Astrocyte (in vitro differentiated cells and primary cell): ENCODE measurements around the gene CTBS. TPM values are rescaled to one million over a fixed set of nuclear protein-coding genes. Genes with fewer than 3 reads are reported as not detected.

Experiments used
- DNase-seq: peaks from one replicate; pipeline ENCODE4 v3.0.0-alpha.2; 2010; ENCODE audit warnings: low read depth
- FAIRE-seq: peaks from 2 replicates; lab custom pipeline; 2011; peaks lifted over from hg19 to GRCh38; lab: Jason Lieb, UNC
- H2AFZ ChIP-seq: 2 replicates; pipeline ENCODE4 v1.6.0; 2012; ENCODE audit warnings: low read depth, low read length, inconsistent platforms
- H3K27ac ChIP-seq: 2 replicates; pipeline ENCODE4 v1.5.1; 2011; ENCODE audit warnings: low read depth, low read length, inconsistent platforms
- H3K27me3 ChIP-seq: 2 replicates; pipeline ENCODE4 v1.6.0; 2011; ENCODE audit warnings: low read length, inconsistent platforms; ENCODE audit not compliant: insufficient read depth
- H3K36me3 ChIP-seq: 2 replicates; pipeline ENCODE4 v1.5.1; 2011; ENCODE audit warnings: low read length, inconsistent platforms; ENCODE audit not compliant: insufficient read depth
- H3K4me1 ChIP-seq: 2 replicates; pipeline ENCODE4 v1.5.1; 2011; ENCODE audit warnings: low read length, inconsistent platforms; ENCODE audit not compliant: insufficient read depth
- H3K4me2 ChIP-seq: 2 replicates; pipeline ENCODE4 v1.6.0; 2012; ENCODE audit warnings: low read length, inconsistent platforms
- H3K4me3 ChIP-seq: 2 replicates; pipeline ENCODE4 v1.5.1; 2011; ENCODE audit warnings: low read depth, mild to moderate bottlenecking, low read length, inconsistent platforms; ENCODE audit not compliant: insufficient read depth
- H3K79me2 ChIP-seq: 2 replicates; pipeline ENCODE4 v1.6.0; 2012; ENCODE audit warnings: mild to moderate bottlenecking, low read length, inconsistent platforms; ENCODE audit not compliant: insufficient read depth
- H3K9ac ChIP-seq: 2 replicates; pipeline ENCODE4 v1.6.0; 2012; ENCODE audit warnings: mild to moderate bottlenecking, low read length, inconsistent platforms
- H3K9me3 ChIP-seq: 2 replicates; pipeline ENCODE4 v1.5.1; 2012; ENCODE audit warnings: low read depth, mild to moderate bottlenecking, low read length, inconsistent platforms; ENCODE audit not compliant: insufficient read depth
- H4K20me1 ChIP-seq: 2 replicates; pipeline ENCODE4 v1.6.0; 2012; ENCODE audit warnings: low read length, inconsistent platforms; ENCODE audit not compliant: insufficient read depth
- H3K27ac Mint-ChIP-seq: one replicate; pipeline ENCODE4 v1.8.0; 2021; ENCODE audit warnings: mild to moderate bottlenecking, mixed read lengths; ENCODE audit not compliant: unreplicated experiment
- H3K27me3 Mint-ChIP-seq: one replicate; pipeline ENCODE4 v1.8.0; 2021; ENCODE audit warnings: low read depth, mixed read lengths; ENCODE audit not compliant: unreplicated experiment
- H3K36me3 Mint-ChIP-seq: one replicate; pipeline ENCODE4 v1.8.0; 2021; ENCODE audit warnings: low read depth, mixed read lengths; ENCODE audit not compliant: unreplicated experiment
- H3K4me1 Mint-ChIP-seq: one replicate; pipeline ENCODE4 v1.8.0; 2021; ENCODE audit warnings: low read depth, mixed read lengths; ENCODE audit not compliant: unreplicated experiment
- H3K4me3 Mint-ChIP-seq: one replicate; pipeline ENCODE4 v1.8.0; 2021; ENCODE audit warnings: mild to moderate bottlenecking, moderate library complexity, mixed read lengths; ENCODE audit not compliant: unreplicated experiment
- H3K9me3 Mint-ChIP-seq: one replicate; pipeline ENCODE4 v1.8.0; 2021; ENCODE audit warnings: mild to moderate bottlenecking, mixed read lengths; ENCODE audit not compliant: unreplicated experiment
- CTCF ChIP-seq: IDR thresholded peaks from 2 replicates; pipeline ENCODE4 v1.5.1; 2011; ENCODE audit warnings: low read depth, mild to moderate bottlenecking, inconsistent platforms, low read length, moderate library complexity; ENCODE audit not compliant: insufficient read depth
- EZH2 ChIP-seq: IDR thresholded peaks from 2 replicates; pipeline ENCODE4 v1.6.1; 2012; ENCODE audit warnings: mild to moderate bottlenecking, low read length, inconsistent platforms; ENCODE audit not compliant: insufficient read depth
- total RNA-seq: library from RNA; stranded (reverse); gene quantifications from 2 replicates; pipeline ENCODE4 v1.2.1, GENCODE V29; 2021

CTBS gene
- total RNA-seq, 1 donor from 2014 or later: 16.9 TPM

GRCh38 chr1:84569216-84569615 is 5.0 kb downstream of the CTBS start:
- TF ChIP-seq CTCF (no peak), EZH2 (no peak)
- Histone ChIP-seq H3K27me3 (no peaks in the 10 kb centered on the region), H3K4me2 (no peak overlapping the region), H3K27ac (no peak overlapping the region), H3K4me1 (peaks cover 21% of the 10 kb centered on the region), H4K20me1 (no peaks in the 10 kb centered on the region), H3K79me2 (peaks cover 7% of the 10 kb centered on the region), H3K9me3 (no peaks in the 10 kb centered on the region), H3K36me3 (peaks cover 5% of the 10 kb centered on the region), H3K4me3 (no peak overlapping the region), H2AFZ (no peak overlapping the region), H3K9ac (no peak overlapping the region)
- peaks cover 18% of the 10 kb centered on the region for H3K4me1 Mint-ChIP-seq
- H3K4me3 Mint-ChIP-seq: no peak overlapping the region
- DNase-seq: no peak
- H3K27me3 Mint-ChIP-seq: no peaks in the 10 kb centered on the region
- peaks cover 3% of the 10 kb centered on the region for H3K36me3 Mint-ChIP-seq
- no peaks in the 10 kb centered on the region for H3K9me3 Mint-ChIP-seq
- no peak for FAIRE-seq
- no peak overlapping the region for H3K27ac Mint-ChIP-seq

GRCh38 chr1:84550826-84551225 is 23.4 kb downstream of the CTBS start:
- Mint-ChIP-seq H3K9me3 (no peaks in the 10 kb centered on the region), H3K4me3 (no peak overlapping the region)
- TF ChIP-seq CTCF: no peak
- TF ChIP-seq EZH2: no peak

GRCh38 chr1:84541679-84542078 is 32.6 kb downstream of the CTBS start:
- FAIRE-seq (no peak), DNase-seq (no peak)
- Histone ChIP-seq H3K4me2 (no peak overlapping the region), H3K4me3 (no peak overlapping the region), H2AFZ (no peak overlapping the region), H3K27me3 (no peaks in the 10 kb centered on the region), H3K79me2 (no peaks in the 10 kb centered on the region), H3K9ac (no peak overlapping the region), H4K20me1 (no peaks in the 10 kb centered on the region), H3K9me3 (no peaks in the 10 kb centered on the region), H3K27ac (no peak overlapping the region), H3K36me3 (no peaks in the 10 kb centered on the region), H3K4me1 (no peaks in the 10 kb centered on the region)
- TF ChIP-seq CTCF: no peak
- no peak for TF ChIP-seq EZH2
- no peaks in the 10 kb centered on the region for H3K27me3 Mint-ChIP-seq
- H3K4me1 Mint-ChIP-seq: peaks cover 4% of the 10 kb centered on the region
- H3K36me3 Mint-ChIP-seq: peaks cover 5% of the 10 kb centered on the region
- no peak overlapping the region for H3K4me3 Mint-ChIP-seq
- H3K9me3 Mint-ChIP-seq: no peaks in the 10 kb centered on the region
- H3K27ac Mint-ChIP-seq: no peak overlapping the region

More at GRCh38 chr1:84550826-84551225, 23.4 kb downstream of the CTBS start:
- Histone ChIP-seq H3K27me3 (no peaks in the 10 kb centered on the region), H3K4me3 (no peak overlapping the region), H3K27ac (no peak overlapping the region), H4K20me1 (no peaks in the 10 kb centered on the region), H3K9ac (no peak overlapping the region), H3K36me3 (no peaks in the 10 kb centered on the region), H3K9me3 (no peaks in the 10 kb centered on the region), H3K4me2 (no peak overlapping the region), H3K79me2 (no peaks in the 10 kb centered on the region), H3K4me1 (no peaks in the 10 kb centered on the region), H2AFZ (no peak overlapping the region)
- Mint-ChIP-seq H3K27me3 (no peaks in the 10 kb centered on the region), H3K4me1 (no peaks in the 10 kb centered on the region), H3K36me3 (peaks cover 2% of the 10 kb centered on the region), H3K27ac (no peak overlapping the region)
- DNase-seq (no peak), FAIRE-seq (no peak)
